Spinal cord (tissue), 10 donors: Measurements from ENCODE around the gene ZBTB39. TPM values are rescaled to one million over a fixed set of nuclear protein-coding genes. Genes with fewer than 3 reads are reported as not detected.
"Not testable (repeated sequence)": the region's sequence is repeated elsewhere in the genome, so short reads cannot be mapped to it uniquely, and the experiment has no call there.

Experiments used
- DNase-seq, 6 donors: peaks; one replicate each; pipeline versions ENCODE4 v3.0.0 to v3.0.0-alpha.2; 2013 to 2015; ENCODE audit warnings: low spot score in 6 of 6, low read depth in 4 of 6
- H3K27ac ChIP-seq: one replicate; pipeline ENCODE4 v1.5.1; 2013; ENCODE audit warnings: low read depth, low read length, control low read depth
- H3K27me3 ChIP-seq: one replicate; pipeline ENCODE4 v1.6.1; 2013; ENCODE audit warnings: low read length; ENCODE audit not compliant: control insufficient read depth, insufficient read depth
- H3K36me3 ChIP-seq: one replicate; pipeline ENCODE4 v1.6.1; 2013; ENCODE audit warnings: low read length; ENCODE audit not compliant: control insufficient read depth, insufficient read depth
- H3K4me1 ChIP-seq: one replicate; pipeline ENCODE4 v1.6.1; 2013; ENCODE audit warnings: low read length; ENCODE audit not compliant: control insufficient read depth, insufficient read depth
- H3K4me3 ChIP-seq: one replicate; pipeline ENCODE4 v1.5.1; 2013; ENCODE audit warnings: low read depth, low read length, control low read depth
- H3K9me3 ChIP-seq: one replicate; pipeline ENCODE4 v1.6.1; 2013; ENCODE audit warnings: low read length; ENCODE audit not compliant: control insufficient read depth, insufficient read depth
- WGBS: methylation state at CpG from one replicate; pipeline ENCODE4 v1.1.5; 2013; ENCODE audit warnings: missing lambda C conversion rate; ENCODE audit not compliant: insufficient coverage; 5-methylcytosine and 5-hydroxymethylcytosine counted together
- long read RNA-seq, 4 donors: transcript quantifications; one replicate each; lab custom pipeline, GENCODE V29; 2026
- polyA plus RNA-seq, 2 donors: library from polyadenylated mRNA; unstranded; fragments of 120-200 nt; gene quantifications; one replicate each; pipeline ENCODE4 v1.2.1, GENCODE V29; 2013; ENCODE audit not compliant: insufficient read length in 2 of 2
- total RNA-seq, 2 donors: library from RNA; depleted of rRNA in 1 of 2; stranded (reverse); fragments of 120-200 nt in 1 of 2; fragments of >200 nt in 1 of 2; gene quantifications; one replicate each; pipeline versions ENCODE4 v1.2.3 to v1.2.4, GENCODE V29; 2013 to 2014
- donor health status: healthy.

The ZBTB39 gene
- total RNA-seq (1 to 10 TPM; 6.6 to 8.9 TPM), polyA plus RNA-seq (1 to 10 TPM; 7.9 to 9.8 TPM)
- long read RNA-seq, donor 1, full-length matches to known transcripts = 4 of 4 reads
- long read RNA-seq, donor 1, partial matches to known transcripts = 0 of 4 reads
- long read RNA-seq, donor 1, other reads (novel, unspliced or antisense) = 0 of 4 reads
- long read RNA-seq, donor 2 = 0 reads
- long read RNA-seq, donor 3, full-length matches to known transcripts = 1 of 1 reads
- long read RNA-seq, donor 3, partial matches to known transcripts = 0 of 1 reads
- long read RNA-seq, donor 3, other reads (novel, unspliced or antisense) = 0 of 1 reads
- long read RNA-seq, donor 4, full-length matches to known transcripts = 3 of 3 reads
- long read RNA-seq, donor 4, partial matches to known transcripts = 0 of 3 reads
- long read RNA-seq, donor 4, other reads (novel, unspliced or antisense) = 0 of 3 reads

DNA sequence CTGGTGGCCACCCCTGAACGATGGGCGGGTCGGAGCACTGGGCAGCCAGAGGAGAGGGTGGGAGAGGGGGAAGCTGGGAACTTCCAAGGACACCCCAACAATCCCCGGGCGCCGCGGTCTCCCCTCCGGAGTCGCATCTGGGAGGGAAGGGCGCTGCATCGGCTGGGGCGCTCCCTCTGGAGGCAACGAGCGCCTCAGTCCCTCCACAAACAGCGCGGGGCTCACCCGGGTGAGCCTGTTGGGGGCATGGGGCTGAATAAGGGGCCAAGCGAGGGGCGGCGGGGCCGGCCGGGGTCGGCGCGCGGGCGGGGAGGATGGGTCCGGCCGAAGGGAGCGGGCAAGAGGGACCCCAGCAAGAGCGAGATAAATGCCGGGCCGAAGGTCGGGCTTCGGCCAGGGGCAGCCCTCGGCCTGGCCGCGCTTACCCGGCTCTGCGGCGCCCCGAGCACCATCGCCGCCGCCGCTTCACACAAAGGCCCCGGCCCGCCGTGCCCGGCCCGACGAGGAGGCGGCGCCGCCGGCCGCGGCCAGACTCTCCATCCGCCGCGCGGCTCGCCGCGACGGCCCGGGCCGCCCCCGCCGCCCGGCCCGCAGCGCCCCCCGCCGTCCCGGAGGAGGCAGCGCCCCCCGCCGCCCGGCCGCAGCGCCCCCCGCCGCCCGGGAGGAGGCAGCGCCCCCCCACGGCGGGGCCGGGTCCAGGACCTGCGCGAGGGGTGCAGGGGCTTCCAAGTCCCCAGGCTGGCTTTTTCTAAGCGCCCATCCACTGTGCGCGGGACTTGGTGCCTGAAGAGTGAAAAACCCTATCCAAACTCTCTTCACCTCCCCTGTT is at the start of gene ZBTB39:
Gene ZBTB39, minus strand, starts transcription at position 567 of the 829 bp plus-strand sequence. CDS start 1,629 bp downstream, outside the sequence.
- WGBS = under 1% methylated on average over 80 of the region's 94 CpGs
- peak within 1 kb of the TSS; percentile 50 for H3K27ac ChIP-seq

DNA sequence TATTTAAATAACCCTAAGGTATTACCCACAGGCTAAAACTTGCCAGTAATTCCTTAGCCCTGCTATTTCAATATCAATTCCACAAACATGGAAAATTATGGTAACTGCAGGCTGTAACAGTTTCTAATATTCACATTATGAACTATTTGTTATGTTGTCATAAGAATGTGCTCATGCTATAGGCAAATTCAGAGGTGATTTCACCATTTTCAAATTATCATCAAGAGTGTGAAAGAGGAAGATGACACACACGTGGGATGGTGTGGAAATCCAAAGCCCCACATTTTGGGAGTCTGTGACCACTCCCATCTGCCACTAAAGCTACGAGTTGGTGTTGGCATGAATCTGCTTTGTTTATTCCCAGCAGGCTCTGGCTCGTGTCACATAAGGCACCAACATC is 49.5 kb upstream of the ZBTB39 start:
- peaks cover 4% of the 10 kb centered on the region for H3K36me3 ChIP-seq
- 80% methylated on average over 1 of the region's 3 CpGs for WGBS
- DNase-seq = no peak
- no peaks in the 10 kb centered on the region for H3K9me3 ChIP-seq
- no peak overlapping the region for H3K4me3 ChIP-seq
- H3K27ac ChIP-seq = no peak overlapping the region
- no peaks in the 10 kb centered on the region for H3K4me1 ChIP-seq
- no peaks in the 10 kb centered on the region for H3K27me3 ChIP-seq

More for the DNA sequence above, at the start of gene ZBTB39:
- no peaks in the 10 kb centered on the region for H3K27me3 ChIP-seq
- H3K4me3 ChIP-seq = peak within 1 kb of the TSS; percentile 76
- H3K4me1 ChIP-seq = peaks cover 13% of the 10 kb centered on the region
- H3K36me3 ChIP-seq = peaks cover 36% of the 10 kb centered on the region
- peak in 3 of 6 donors; percentile 39 to 83 (median 80) for DNase-seq
- H3K9me3 ChIP-seq = no peaks in the 10 kb centered on the region

- H3K27ac ChIP-seq, DNase-seq, H3K9me3 ChIP-seq, H3K4me1 ChIP-seq, H3K4me3 ChIP-seq, H3K36me3 ChIP-seq, H3K27me3 ChIP-seq: not testable (repeated sequence)
- 100% methylated on average over 1 of the region's 4 CpGs for WGBS
Observed at GRCh38 chr12:57053901-57054300, 47.6 kb upstream of the ZBTB39 start.

DNA sequence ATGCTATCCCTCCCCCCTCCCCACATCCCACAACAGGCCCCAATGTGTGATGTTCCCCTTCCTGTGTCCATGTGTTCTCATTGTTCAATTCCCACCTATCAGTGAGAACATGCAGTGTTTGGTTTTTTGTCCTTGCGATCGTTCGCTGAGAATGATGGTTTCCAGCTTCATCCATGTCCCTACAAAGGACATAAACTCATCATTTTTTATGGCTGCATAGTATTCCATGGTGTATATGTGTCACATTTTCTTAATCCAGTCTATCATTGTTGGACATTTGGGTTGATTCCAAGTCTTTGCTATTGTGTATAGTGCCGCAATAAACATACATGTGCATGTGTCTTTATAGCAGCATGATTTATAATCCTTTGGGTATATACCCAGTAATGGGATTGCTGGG is 46.8 kb upstream of the ZBTB39 start:
- DNase-seq, H3K27me3 ChIP-seq, H3K4me3 ChIP-seq, H3K4me1 ChIP-seq, H3K36me3 ChIP-seq, H3K27ac ChIP-seq, H3K9me3 ChIP-seq: not testable (repeated sequence)
- WGBS = no CpG with 5 or more reads among the region's 4 CpGs

DNA sequence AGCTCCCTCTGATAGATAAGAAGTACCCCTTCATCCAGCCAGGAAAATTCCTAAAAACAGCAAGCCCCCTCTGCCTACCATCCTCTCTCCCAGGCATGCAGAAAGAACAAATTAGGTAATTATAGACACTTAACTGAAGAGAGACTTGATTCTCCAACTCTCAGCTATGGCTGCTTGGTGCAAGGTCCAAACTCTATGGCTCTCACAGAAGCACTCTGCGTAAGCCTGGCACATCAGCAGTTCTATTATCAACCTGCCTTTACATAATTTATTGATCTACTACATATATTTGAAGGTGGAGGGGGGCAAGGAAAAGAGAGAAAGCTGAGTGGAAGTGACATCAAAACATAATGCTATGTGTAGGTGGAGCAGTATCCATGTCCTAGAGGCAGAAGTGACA is 44.7 kb upstream of the ZBTB39 start:
- Histone ChIP-seq H3K4me3 (no peak overlapping the region), H3K4me1 (no peaks in the 10 kb centered on the region), H3K36me3 (no peaks in the 10 kb centered on the region), H3K27ac (no peak overlapping the region), H3K9me3 (no peaks in the 10 kb centered on the region), H3K27me3 (no peaks in the 10 kb centered on the region)
- DNase-seq = no peak
- no CpG with 5 or more reads among the region's 1 CpG for WGBS

DNA sequence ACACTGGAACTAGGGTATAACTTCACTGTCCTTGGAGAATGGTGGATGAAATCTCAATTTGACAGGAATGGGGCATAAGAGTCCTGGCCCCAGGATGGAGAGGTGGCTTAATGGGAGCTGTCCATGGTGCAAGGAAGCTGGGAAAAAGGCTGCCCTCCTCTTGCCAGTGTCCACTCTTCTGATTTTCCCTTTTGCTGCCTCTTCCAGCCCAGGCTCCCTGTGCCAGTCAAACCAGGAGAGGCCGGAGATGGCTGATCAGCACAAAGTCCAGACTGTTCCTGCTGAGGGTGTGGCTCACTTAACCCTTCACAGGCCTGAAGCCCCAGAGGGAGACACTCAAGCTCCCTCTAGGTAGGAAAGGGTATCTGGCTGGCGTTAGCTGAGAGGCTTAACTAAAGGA is 43.5 kb upstream of the ZBTB39 start, which contains the start of gene MYO1A:
Gene MYO1A, minus strand, starts transcription at position 240 of the 400 bp plus-strand sequence. CDS start 1,806 bp downstream, outside the sequence.
- no peak within 1 kb of the TSS for H3K27ac ChIP-seq
- no peaks in the 10 kb centered on the region for H3K36me3 ChIP-seq
- no peak within 1 kb of the TSS for H3K4me3 ChIP-seq
- no peaks in the 10 kb centered on the region for H3K9me3 ChIP-seq
- DNase-seq = no peak
- H3K4me1 ChIP-seq = no peaks in the 10 kb centered on the region
- no peaks in the 10 kb centered on the region for H3K27me3 ChIP-seq
- WGBS = 67% methylated on average over 1 of the region's 2 CpGs

- Histone ChIP-seq H3K9me3 (no peaks in the 10 kb centered on the region), H3K4me1 (no peaks in the 10 kb centered on the region), H3K4me3 (no peak overlapping the region), H3K36me3 (no peaks in the 10 kb centered on the region), H3K27me3 (no peaks in the 10 kb centered on the region), H3K27ac (no peak overlapping the region)
- 100% methylated on average over 1 of the region's 4 CpGs for WGBS
- DNase-seq = no peak
Observed at GRCh38 chr12:57049119-57049446, 42.7 kb upstream of the ZBTB39 start.

- Histone ChIP-seq H3K9me3 (no peaks in the 10 kb centered on the region), H3K4me3 (no peak overlapping the region), H3K4me1 (no peaks in the 10 kb centered on the region), H3K36me3 (no peaks in the 10 kb centered on the region), H3K27me3 (no peaks in the 10 kb centered on the region), H3K27ac (no peak overlapping the region)
- DNase-seq = no peak
- WGBS = no CpG with 5 or more reads among the region's 1 CpG
Observed at GRCh38 chr12:57048423-57049118, 42.2 kb upstream of the ZBTB39 start.

GRCh38 chr12:57047981-57048380 is 41.6 kb upstream of the ZBTB39 start:
- Histone ChIP-seq H3K27ac (no peak overlapping the region), H3K27me3 (no peaks in the 10 kb centered on the region), H3K9me3 (no peaks in the 10 kb centered on the region), H3K4me1 (no peaks in the 10 kb centered on the region), H3K4me3 (no peak overlapping the region), H3K36me3 (no peaks in the 10 kb centered on the region)
- 100% methylated on average over 1 of the region's 1 CpG for whole genome bisulfite sequencing
- DNase-seq = no peak
